OCI-LY1 (cell line): Measurements from ENCODE around the gene CEMIP.

Experiments used
- H2AFZ ChIP-seq: fragments of 200-600 bp; sonication (generic), shearing (Covaris generic); 2 replicates; pipeline ENCODE4 v1.6.0; 2014; ENCODE audit warnings: antibody characterized with exemption, mild to moderate bottlenecking, low read length
- H3F3A ChIP-seq: fragments of 200-600 bp; sonication (generic), shearing (Covaris generic); 2 replicates; pipeline ENCODE4 v1.6.0; 2014; ENCODE audit warnings: mild to moderate bottlenecking, antibody characterized with exemption, low read length, moderate library complexity; ENCODE audit not compliant: insufficient read depth
- H3K27ac ChIP-seq: fragments of 200-600 bp; sonication (generic); 2 replicates; pipeline ENCODE4 v1.5.1; 2014; ENCODE audit warnings: low read length, mixed run types, mild to moderate bottlenecking, low read depth; ENCODE audit not compliant: poor library complexity, severe bottlenecking
- H3K27me3 ChIP-seq: fragments of 200-600 bp; sonication (generic); 2 replicates; pipeline ENCODE4 v1.6.0; 2014; ENCODE audit warnings: antibody characterized with exemption, mild to moderate bottlenecking, low read length, moderate library complexity; ENCODE audit not compliant: insufficient read depth
- H3K36me3 ChIP-seq: fragments of 200-600 bp; sonication (generic); 2 replicates; pipeline ENCODE4 v1.6.1; 2014; ENCODE audit warnings: mild to moderate bottlenecking, antibody characterized with exemption, low read length, moderate library complexity, mixed read lengths; ENCODE audit not compliant: insufficient read depth
- H3K4me1 ChIP-seq: fragments of 200-600 bp; sonication (generic); 2 replicates; pipeline ENCODE4 v1.5.1; 2014; ENCODE audit warnings: mild to moderate bottlenecking, low read length, moderate library complexity; ENCODE audit not compliant: insufficient read depth, severe bottlenecking
- H3K4me2 ChIP-seq: fragments of 200-600 bp; sonication (generic), shearing (Covaris generic); 2 replicates; pipeline ENCODE4 v1.6.1; 2014; ENCODE audit warnings: low read length
- H3K4me3 ChIP-seq: fragments of 200-600 bp; sonication (generic); 2 replicates; pipeline ENCODE4 v1.5.1; 2014; ENCODE audit warnings: low read length, low read depth, mild to moderate bottlenecking, mixed read lengths; ENCODE audit not compliant: poor library complexity, severe bottlenecking
- H3K79me2 ChIP-seq: fragments of 200-600 bp; shearing (Covaris generic); 2 replicates; pipeline ENCODE4 v1.6.1; 2016; ENCODE audit warnings: mixed run types, low read length, mixed read lengths; ENCODE audit not compliant: insufficient read depth
- H3K9ac ChIP-seq: fragments of 200-600 bp; sonication (generic), shearing (Covaris generic); 2 replicates; pipeline ENCODE4 v1.6.1; 2014; ENCODE audit warnings: mild to moderate bottlenecking, low read length, mixed read lengths
- H3K9me2 ChIP-seq: fragments of 200-600 bp; sonication (generic), shearing (Covaris generic); 2 replicates; pipeline ENCODE4 v1.6.1; 2014; ENCODE audit warnings: low read depth, mild to moderate bottlenecking, low read length, mixed read lengths
- H3K9me3 ChIP-seq: fragments of 200-600 bp; shearing (Covaris generic); 2 replicates; pipeline ENCODE4 v1.6.1; 2014; ENCODE audit warnings: low read length, mixed read lengths
- H4K20me1 ChIP-seq: fragments of 200-600 bp; sonication (generic), shearing (Covaris generic); 2 replicates; pipeline ENCODE4 v1.6.0; 2016; ENCODE audit warnings: mild to moderate bottlenecking, low read length; ENCODE audit not compliant: insufficient read depth
- EZH2 ChIP-seq: fragments of 200-600 bp; sonication (generic), shearing (Covaris generic); IDR thresholded peaks from 2 replicates; pipeline ENCODE4 v1.8.0; 2017; ENCODE audit warnings: borderline replicate concordance, mixed run types, mild to moderate bottlenecking, antibody characterized with exemption, low read length, moderate library complexity, mixed read lengths
- TF ChIP-seq, protein P1 (sequence below): fragments of 200-600 bp; sonication (generic), shearing (Covaris generic); IDR thresholded peaks from 2 replicates; pipeline ENCODE4 v1.5.1; 2017; ENCODE audit warnings: mild to moderate bottlenecking, antibody characterized with exemption, low read length, moderate library complexity, mixed read lengths

Gene CEMIP

DNA sequence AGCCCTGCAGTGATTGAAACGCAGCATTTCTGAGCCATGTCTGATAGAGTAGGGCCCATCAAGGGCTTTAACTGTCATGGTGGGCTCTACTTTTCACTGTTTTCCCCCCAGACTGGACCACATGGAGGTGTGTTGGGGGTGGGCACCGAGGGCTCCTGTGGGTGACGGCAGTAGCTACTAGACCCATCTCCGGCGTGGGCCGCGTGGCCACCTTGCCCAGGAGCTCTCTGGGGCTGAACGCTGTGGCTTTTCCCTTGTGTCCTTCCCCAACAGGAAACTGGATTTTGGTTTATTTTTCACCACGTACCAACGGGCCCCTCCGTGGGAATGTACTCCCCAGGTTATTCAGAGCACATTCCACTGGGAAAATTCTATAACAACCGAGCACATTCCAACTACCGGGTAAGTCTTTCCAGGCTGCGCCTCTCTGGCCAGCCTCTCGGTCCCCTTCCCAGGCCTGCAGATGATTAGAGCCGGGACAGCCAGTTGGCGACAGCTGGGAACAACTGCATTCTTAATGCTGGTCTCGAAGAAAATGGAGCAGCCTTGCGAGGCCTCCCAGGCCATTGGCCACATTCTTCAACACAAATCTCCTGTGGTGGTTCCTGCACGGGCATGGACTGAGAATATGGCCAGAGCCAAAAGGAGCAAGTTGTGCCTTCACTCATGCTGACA is 142.7 kb downstream of the CEMIP start:
- no peaks in the 10 kb centered on the region for H4K20me1 ChIP-seq
- no peak overlapping the region for H3K9ac ChIP-seq
- no peaks in the 10 kb centered on the region for H3K79me2 ChIP-seq
- H3K36me3 ChIP-seq: no peaks in the 10 kb centered on the region
- H3K9me3 ChIP-seq: no peaks in the 10 kb centered on the region
- no peaks in the 10 kb centered on the region for H3F3A ChIP-seq
- H3K9me2 ChIP-seq: no peaks in the 10 kb centered on the region
- H3K4me2 ChIP-seq: no peak overlapping the region
- no peaks in the 10 kb centered on the region for H3K27me3 ChIP-seq
- no peak overlapping the region for H3K4me3 ChIP-seq
- no peak overlapping the region for H3K27ac ChIP-seq
- no peak for TF ChIP-seq EZH2
- TF ChIP-seq, protein P1, sequence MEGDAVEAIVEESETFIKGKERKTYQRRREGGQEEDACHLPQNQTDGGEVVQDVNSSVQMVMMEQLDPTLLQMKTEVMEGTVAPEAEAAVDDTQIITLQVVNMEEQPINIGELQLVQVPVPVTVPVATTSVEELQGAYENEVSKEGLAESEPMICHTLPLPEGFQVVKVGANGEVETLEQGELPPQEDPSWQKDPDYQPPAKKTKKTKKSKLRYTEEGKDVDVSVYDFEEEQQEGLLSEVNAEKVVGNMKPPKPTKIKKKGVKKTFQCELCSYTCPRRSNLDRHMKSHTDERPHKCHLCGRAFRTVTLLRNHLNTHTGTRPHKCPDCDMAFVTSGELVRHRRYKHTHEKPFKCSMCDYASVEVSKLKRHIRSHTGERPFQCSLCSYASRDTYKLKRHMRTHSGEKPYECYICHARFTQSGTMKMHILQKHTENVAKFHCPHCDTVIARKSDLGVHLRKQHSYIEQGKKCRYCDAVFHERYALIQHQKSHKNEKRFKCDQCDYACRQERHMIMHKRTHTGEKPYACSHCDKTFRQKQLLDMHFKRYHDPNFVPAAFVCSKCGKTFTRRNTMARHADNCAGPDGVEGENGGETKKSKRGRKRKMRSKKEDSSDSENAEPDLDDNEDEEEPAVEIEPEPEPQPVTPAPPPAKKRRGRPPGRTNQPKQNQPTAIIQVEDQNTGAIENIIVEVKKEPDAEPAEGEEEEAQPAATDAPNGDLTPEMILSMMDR: no peak
- H2AFZ ChIP-seq: no peak overlapping the region
- no peaks in the 10 kb centered on the region for H3K4me1 ChIP-seq

DNA sequence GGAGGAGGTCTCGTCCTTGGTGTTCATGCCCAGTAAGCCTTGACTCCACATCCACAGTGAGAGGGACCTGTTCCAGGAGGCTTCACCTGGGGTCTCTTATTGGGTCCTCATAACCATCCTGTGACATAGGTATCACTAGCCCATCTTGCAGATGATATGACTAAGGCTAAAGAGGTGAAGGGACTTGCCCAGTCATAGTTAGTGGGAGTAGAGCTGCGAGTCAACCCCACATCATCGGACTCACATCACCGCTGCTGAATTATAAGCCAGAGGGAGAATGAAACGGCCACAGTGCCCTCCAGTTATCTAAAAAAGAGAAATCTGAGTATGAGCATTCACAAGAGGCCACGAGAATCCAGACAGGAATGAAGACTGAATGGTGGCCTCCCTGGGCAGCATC is 144.5 kb downstream of the CEMIP start:
- no peaks in the 10 kb centered on the region for H4K20me1 ChIP-seq
- H3F3A ChIP-seq: no peaks in the 10 kb centered on the region
- no peaks in the 10 kb centered on the region for H3K9me3 ChIP-seq
- H3K79me2 ChIP-seq: no peaks in the 10 kb centered on the region
- H3K27ac ChIP-seq: no peak overlapping the region
- H3K4me3 ChIP-seq: no peak overlapping the region
- H3K9me2 ChIP-seq: no peaks in the 10 kb centered on the region
- H3K36me3 ChIP-seq: no peaks in the 10 kb centered on the region
- no peak for TF ChIP-seq EZH2
- TF ChIP-seq, protein P1: no peak
- no peaks in the 10 kb centered on the region for H3K4me1 ChIP-seq
- no peak overlapping the region for H3K4me2 ChIP-seq
- no peak overlapping the region for H3K9ac ChIP-seq
- no peak overlapping the region for H2AFZ ChIP-seq
- no peaks in the 10 kb centered on the region for H3K27me3 ChIP-seq

DNA sequence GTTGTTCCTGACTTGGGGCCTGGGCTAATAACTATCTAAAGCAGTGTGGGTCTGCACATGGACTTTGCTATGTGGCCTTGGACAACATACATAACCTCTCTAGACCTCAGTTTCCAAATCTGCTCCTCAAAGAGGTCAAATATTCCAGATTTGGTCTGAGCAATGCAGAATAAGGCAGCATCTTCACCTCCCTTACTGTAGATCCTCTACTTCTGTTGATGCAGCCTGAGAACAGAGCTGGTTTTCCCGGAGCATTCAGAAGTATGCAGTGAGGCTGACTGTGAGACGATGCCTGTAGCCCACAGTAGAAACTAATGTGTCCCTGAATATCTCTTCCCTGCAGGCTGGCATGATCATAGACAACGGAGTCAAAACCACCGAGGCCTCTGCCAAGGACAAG is 145.1 kb downstream of the CEMIP start:
- Histone ChIP-seq H3K36me3 (no peaks in the 10 kb centered on the region), H2AFZ (no peak overlapping the region), H3K27me3 (no peaks in the 10 kb centered on the region), H3K4me1 (no peaks in the 10 kb centered on the region), H3K9me3 (no peaks in the 10 kb centered on the region), H3K9me2 (no peaks in the 10 kb centered on the region), H3K4me3 (no peak overlapping the region), H3K4me2 (no peak overlapping the region), H3K79me2 (no peaks in the 10 kb centered on the region), H3K27ac (no peak overlapping the region), H3F3A (no peaks in the 10 kb centered on the region), H4K20me1 (no peaks in the 10 kb centered on the region), H3K9ac (no peak overlapping the region)
- TF ChIP-seq EZH2: no peak
- TF ChIP-seq, protein P1: no peak
